CD4-positive, alpha-beta T cell (primary cell): ENCODE results near the gene LRRC47. TPM values are rescaled to one million over a fixed set of nuclear protein-coding genes. Genes with fewer than 3 reads are reported as not detected.

Experiments used
- total RNA-seq, 174 experiments: library from RNA in 2 of 174; stranded (reverse) in 2 of 174; gene quantifications; one replicate each; pipeline ENCODE4 v1.2.3 and lab custom pipeline; 2021 to 2026

Gene LRRC47
- total RNA-seq, 2 experiments from 2014 or later = 30.1 to 32.0 TPM

Other genes starting within 250 kb of the LRRC47 start
- 10 to 100 TPM; 57.5 to 62.2 TPM for gene MEGF6, start 185.0 kb downstream of the LRRC47 start, total RNA-seq
- 10 to 100 TPM; 46.5 to 48.3 TPM for gene TPRG1L, start 171.5 kb downstream of the LRRC47 start, total RNA-seq
- 10 to 100 TPM; 22.3 to 22.7 TPM for gene WRAP73, start 146.4 kb downstream of the LRRC47 start, total RNA-seq
- gene TP73, start 144.0 kb downstream of the LRRC47 start, total RNA-seq = not detected
- not detected for gene CCDC27, start 44.0 kb downstream of the LRRC47 start, total RNA-seq
- gene SMIM1, start 23.7 kb downstream of the LRRC47 start, total RNA-seq = 1 to 10 TPM; 1.8 to 2.6 TPM
- gene CEP104, start 60.7 kb upstream of the LRRC47 start, total RNA-seq = 10 to 100 TPM; 16.6 to 20.5 TPM
- gene DFFB, start 61.0 kb upstream of the LRRC47 start, total RNA-seq = 1 to 10 TPM; 6.7 to 6.8 TPM
- 10 to 100 TPM; 16.8 to 18.5 TPM for gene C1orf174, start 103.8 kb upstream of the LRRC47 start, total RNA-seq